HCT116 (cell line): ENCODE measurements around the gene PTPN22.
A peak's percentile ranks its signal among the peaks of the same experiment; 100 is the strongest.

ENCODE experiments used
- ELF1 ChIP-seq: IDR thresholded peaks from 2 replicates; pipeline ENCODE4 v1.6.1; 2012; ENCODE audit warnings: low read depth, borderline replicate concordance
- EZH2 ChIP-seq: fragments of 200-600 bp; sonication (generic); IDR thresholded peaks from 2 replicates; pipeline ENCODE4 v1.6.1; 2017; ENCODE audit warnings: antibody characterized with exemption, mixed run types
- FOSL1 ChIP-seq: IDR thresholded peaks from 2 replicates; pipeline ENCODE4 v1.6.1; 2012; ENCODE audit warnings: low read depth
- POLR2A ChIP-seq: IDR thresholded peaks from 2 replicates; pipeline ENCODE4 v1.7.0; 2011; ENCODE audit warnings: borderline replicate concordance; ENCODE audit not compliant: insufficient read depth, insufficient read length; ENCODE audit errors: extremely low read depth
- TF ChIP-seq, protein P1 (sequence below), 3 experiments: fragments of 200-600 bp in 1 of 3; sonication (generic) in 1 of 3; IDR thresholded peaks in 2 of 3; conservative IDR thresholded peaks in 1 of 3; 2 replicates each; pipeline ENCODE4 v1.5.1; 2012 to 2017; ENCODE audit warnings: low read depth in 2 of 3, low read length in 2 of 3, antibody characterized with exemption in 1 of 3, borderline replicate concordance in 1 of 3, control low read depth in 1 of 3, mild to moderate bottlenecking in 1 of 3, mixed read lengths in 1 of 3, mixed run types in 1 of 3, moderate library complexity in 1 of 3; ENCODE audit not compliant: insufficient read depth in 1 of 3

GRCh38 chr1:113811888-113812660 lies 59.4 kb downstream of the PTPN22 start, which contains the start of gene RSBN1:
- TF ChIP-seq, protein P1, sequence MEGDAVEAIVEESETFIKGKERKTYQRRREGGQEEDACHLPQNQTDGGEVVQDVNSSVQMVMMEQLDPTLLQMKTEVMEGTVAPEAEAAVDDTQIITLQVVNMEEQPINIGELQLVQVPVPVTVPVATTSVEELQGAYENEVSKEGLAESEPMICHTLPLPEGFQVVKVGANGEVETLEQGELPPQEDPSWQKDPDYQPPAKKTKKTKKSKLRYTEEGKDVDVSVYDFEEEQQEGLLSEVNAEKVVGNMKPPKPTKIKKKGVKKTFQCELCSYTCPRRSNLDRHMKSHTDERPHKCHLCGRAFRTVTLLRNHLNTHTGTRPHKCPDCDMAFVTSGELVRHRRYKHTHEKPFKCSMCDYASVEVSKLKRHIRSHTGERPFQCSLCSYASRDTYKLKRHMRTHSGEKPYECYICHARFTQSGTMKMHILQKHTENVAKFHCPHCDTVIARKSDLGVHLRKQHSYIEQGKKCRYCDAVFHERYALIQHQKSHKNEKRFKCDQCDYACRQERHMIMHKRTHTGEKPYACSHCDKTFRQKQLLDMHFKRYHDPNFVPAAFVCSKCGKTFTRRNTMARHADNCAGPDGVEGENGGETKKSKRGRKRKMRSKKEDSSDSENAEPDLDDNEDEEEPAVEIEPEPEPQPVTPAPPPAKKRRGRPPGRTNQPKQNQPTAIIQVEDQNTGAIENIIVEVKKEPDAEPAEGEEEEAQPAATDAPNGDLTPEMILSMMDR (IDR thresholded peaks at IDR 0.05 in 2 of 3, conservative IDR thresholded peaks at IDR 0.05 in 1 of 3; ENCODE audit: borderline replicate concordance in 1 of 3, insufficient read depth in 1 of 3, low read depth in 2 of 3, low read length in 2 of 3), result no peak
- TF ChIP-seq POLR2A, result peak; percentile 86
- TF ChIP-seq EZH2, result no peak
- peak; percentile 90 for TF ChIP-seq ELF1
- TF ChIP-seq FOSL1, result no peak
